H1 (cell line): ENCODE results near the gene PPOX. TPM values are rescaled to one million over a fixed set of nuclear protein-coding genes. Genes with fewer than 3 reads are reported as not detected.

Experiments
- KDM4A ChIP-seq: IDR thresholded peaks from one replicate; pipeline ENCODE4 v1.7.1; 2012; ENCODE audit warnings: low read depth, mild to moderate bottlenecking, moderate library complexity, low read length, inconsistent platforms; ENCODE audit not compliant: severe bottlenecking
- NANOG ChIP-seq: IDR thresholded peaks from 2 replicates; pipeline ENCODE4 v1.6.1; 2011; ENCODE audit warnings: low read length, low read depth, mild to moderate bottlenecking, inconsistent platforms; ENCODE audit not compliant: insufficient read depth, poor library complexity, severe bottlenecking
- TAF7 ChIP-seq: optimal IDR thresholded peaks from 2 replicates; pipeline ENCODE3; 2011; ENCODE audit warnings: low read depth, mild to moderate bottlenecking, inconsistent platforms, low read length, moderate library complexity, borderline replicate concordance
- polyA plus RNA-seq, 7 experiments: library from polyadenylated mRNA; depleted of rRNA in 3 of 7; stranded (reverse) in 5 of 7; unstranded in 2 of 7; fragments of >200 nt in 5 of 7; fragments of 200-250 nt in 2 of 7; gene quantifications; 1 replicate in 5 of 7; 2 replicates in 1 of 7; 4 replicates in 1 of 7; pipeline versions ENCODE4 v1.2.1 to v1.2.3, GENCODE V29; 2011 to 2013; ENCODE audit warnings: missing spikeins in 2 of 7, mixed read lengths in 2 of 7
- total RNA-seq: library from RNA; stranded (reverse); fragmentation: NEBNext Ultra II Directional; extraction: Animal tissue kit (Norgen Biotek cat#: 25700); gene quantifications from 2 replicates; pipeline ENCODE4 v1.2.1, GENCODE V29; 2021

PPOX gene
- total and polyA plus RNA-seq, 2 of the 8 experiments (the other 6 are each of a cell fraction or from before 2014, with no cell fraction given) = 39.4 to 40.4 TPM

GRCh38 chr1:161180639-161181038, 14.4 kb downstream of the PPOX start (continued):
- no peak for TF ChIP-seq NANOG
- TF ChIP-seq KDM4A = no peak
- TF ChIP-seq TAF7 = no peak
